SK-N-SH treated with all-trans-retinoic acid at 6 μM for 48 hours (cell line): ENCODE data around the gene SRRM3.

Experiments used
- ATAC-seq: fragments of 200-7000 bp; cut with Tn5 transposase; 3 replicates; pipeline ENCODE4 v1.9.1; 2020; ENCODE audit warnings: mild to moderate bottlenecking, moderate library complexity
- ARNTL ChIP-seq: fragments of 450-650 bp; formaldehyde crosslinking; IDR thresholded peaks from 2 replicates; pipeline ENCODE4 v1.5.0; 2020; ENCODE audit warnings: low read depth, mild to moderate bottlenecking, moderate library complexity, borderline replicate concordance
- CREB5 ChIP-seq: fragments of 250-450 bp; sonication (Bioruptor Pico); IDR thresholded peaks from 2 replicates; pipeline ENCODE4 v1.5.1; 2020; ENCODE audit warnings: low read depth, mild to moderate bottlenecking, moderate library complexity
- CSDC2 ChIP-seq: fragments of 250-450 bp; sonication (Bioruptor Pico); IDR thresholded peaks from 2 replicates; pipeline ENCODE4 v1.5.0; 2020; ENCODE audit warnings: mild to moderate bottlenecking, moderate library complexity
- CSRNP3 ChIP-seq: fragments of 250-450 bp; sonication (Bioruptor Pico); IDR thresholded peaks from 2 replicates; pipeline ENCODE4 v1.5.1; 2021; ENCODE audit warnings: mild to moderate bottlenecking, moderate library complexity
- ESRRG ChIP-seq: fragments of 250-450 bp; sonication (Bioruptor Pico); IDR thresholded peaks from 2 replicates; pipeline ENCODE4 v1.6.1; 2021; ENCODE audit warnings: mild to moderate bottlenecking
- GLIS3 ChIP-seq: fragments of 250-450 bp; sonication (Bioruptor Pico); IDR thresholded peaks from 2 replicates; pipeline ENCODE4 v1.5.0; 2020; ENCODE audit warnings: mild to moderate bottlenecking, moderate library complexity
- ISL1 ChIP-seq: fragments of 250-450 bp; sonication (Bioruptor Pico); IDR thresholded peaks from 2 replicates; pipeline ENCODE4 v2.1.2; 2022; ENCODE audit warnings: mild to moderate bottlenecking, moderate library complexity
- OSR1 ChIP-seq: fragments of 250-450 bp; sonication (Bioruptor Pico); IDR thresholded peaks from 2 replicates; pipeline ENCODE4 v1.8.0; 2022; ENCODE audit warnings: moderate library complexity, mild to moderate bottlenecking, inconsistent platforms
- PPARA ChIP-seq: fragments of 250-450 bp; sonication (Bioruptor Pico); IDR thresholded peaks from 2 replicates; pipeline ENCODE4 v1.5.0; 2020; ENCODE audit warnings: mild to moderate bottlenecking, borderline replicate concordance
- RARB ChIP-seq: fragments of 250-450 bp; sonication (Bioruptor Pico); IDR thresholded peaks from 2 replicates; pipeline ENCODE4 v1.8.0; 2021; ENCODE audit warnings: mild to moderate bottlenecking, moderate library complexity
- SNAI2 ChIP-seq: fragments of 250-450 bp; sonication (Bioruptor Pico); IDR thresholded peaks from 2 replicates; pipeline ENCODE4 v1.5.0; 2020; ENCODE audit warnings: mild to moderate bottlenecking, moderate library complexity
- TCF4 ChIP-seq: fragments of 250-450 bp; sonication (Bioruptor Pico); IDR thresholded peaks from 2 replicates; pipeline ENCODE4 v1.8.0; 2021; ENCODE audit warnings: mild to moderate bottlenecking, moderate library complexity, borderline replicate concordance
- TOX ChIP-seq: fragments of 250-450 bp; sonication (Bioruptor Pico); IDR thresholded peaks from 2 replicates; pipeline ENCODE4 v1.8.0; 2021; ENCODE audit warnings: mild to moderate bottlenecking, moderate library complexity, borderline replicate concordance
- ZC3H10 ChIP-seq: fragments of 250-450 bp; sonication (Bioruptor Pico); IDR thresholded peaks from 2 replicates; pipeline ENCODE4 v1.5.1; 2021; ENCODE audit warnings: mild to moderate bottlenecking, moderate library complexity
- ZFP3 ChIP-seq: fragments of 250-450 bp; sonication (Bioruptor Pico); IDR thresholded peaks from 2 replicates; pipeline ENCODE4 v1.5.0; 2020; ENCODE audit warnings: mild to moderate bottlenecking, moderate library complexity
- ZFP30 ChIP-seq: fragments of 450-650 bp; formaldehyde crosslinking; IDR thresholded peaks from 2 replicates; pipeline ENCODE4 v1.5.0; 2022; ENCODE audit warnings: mild to moderate bottlenecking, moderate library complexity
- ZNF565 ChIP-seq: fragments of 450-650 bp; formaldehyde crosslinking; conservative IDR thresholded peaks from 2 replicates; pipeline ENCODE4 v1.5.0; 2020; ENCODE audit warnings: low read depth, mild to moderate bottlenecking, moderate library complexity
- ZNF70 ChIP-seq: fragments of 450-650 bp; formaldehyde crosslinking; IDR thresholded peaks from 2 replicates; pipeline ENCODE4 v1.5.0; 2020; ENCODE audit warnings: mild to moderate bottlenecking, moderate library complexity
- ZNF8 ChIP-seq: fragments of 450-650 bp; formaldehyde crosslinking; IDR thresholded peaks from 2 replicates; pipeline ENCODE4 v1.5.0; 2020; ENCODE audit warnings: mild to moderate bottlenecking, moderate library complexity
- TF ChIP-seq, protein P1 (sequence below): fragments of 250-450 bp; sonication (Bioruptor Pico); IDR thresholded peaks from 2 replicates; pipeline ENCODE4 v1.5.0; 2020; ENCODE audit warnings: mild to moderate bottlenecking, moderate library complexity
- TF ChIP-seq, protein P2 (sequence below): fragments of 250-450 bp; sonication (Bioruptor Pico); IDR thresholded peaks from 2 replicates; pipeline ENCODE4 v1.8.0; 2021; ENCODE audit warnings: low read depth, mild to moderate bottlenecking, moderate library complexity, borderline replicate concordance

The SRRM3 gene

GRCh38 chr7:76252021-76252420, 50.3 kb downstream of the SRRM3 start:
- no peak for TF ChIP-seq OSR1 (CRISPR knock-in tag)
- TF ChIP-seq TCF4 (CRISPR knock-in tag), result no peak
- no peak for TF ChIP-seq ZNF70 (CRISPR knock-in tag)
- TF ChIP-seq SNAI2 (CRISPR knock-in tag), result no peak
- TF ChIP-seq, protein P1, sequence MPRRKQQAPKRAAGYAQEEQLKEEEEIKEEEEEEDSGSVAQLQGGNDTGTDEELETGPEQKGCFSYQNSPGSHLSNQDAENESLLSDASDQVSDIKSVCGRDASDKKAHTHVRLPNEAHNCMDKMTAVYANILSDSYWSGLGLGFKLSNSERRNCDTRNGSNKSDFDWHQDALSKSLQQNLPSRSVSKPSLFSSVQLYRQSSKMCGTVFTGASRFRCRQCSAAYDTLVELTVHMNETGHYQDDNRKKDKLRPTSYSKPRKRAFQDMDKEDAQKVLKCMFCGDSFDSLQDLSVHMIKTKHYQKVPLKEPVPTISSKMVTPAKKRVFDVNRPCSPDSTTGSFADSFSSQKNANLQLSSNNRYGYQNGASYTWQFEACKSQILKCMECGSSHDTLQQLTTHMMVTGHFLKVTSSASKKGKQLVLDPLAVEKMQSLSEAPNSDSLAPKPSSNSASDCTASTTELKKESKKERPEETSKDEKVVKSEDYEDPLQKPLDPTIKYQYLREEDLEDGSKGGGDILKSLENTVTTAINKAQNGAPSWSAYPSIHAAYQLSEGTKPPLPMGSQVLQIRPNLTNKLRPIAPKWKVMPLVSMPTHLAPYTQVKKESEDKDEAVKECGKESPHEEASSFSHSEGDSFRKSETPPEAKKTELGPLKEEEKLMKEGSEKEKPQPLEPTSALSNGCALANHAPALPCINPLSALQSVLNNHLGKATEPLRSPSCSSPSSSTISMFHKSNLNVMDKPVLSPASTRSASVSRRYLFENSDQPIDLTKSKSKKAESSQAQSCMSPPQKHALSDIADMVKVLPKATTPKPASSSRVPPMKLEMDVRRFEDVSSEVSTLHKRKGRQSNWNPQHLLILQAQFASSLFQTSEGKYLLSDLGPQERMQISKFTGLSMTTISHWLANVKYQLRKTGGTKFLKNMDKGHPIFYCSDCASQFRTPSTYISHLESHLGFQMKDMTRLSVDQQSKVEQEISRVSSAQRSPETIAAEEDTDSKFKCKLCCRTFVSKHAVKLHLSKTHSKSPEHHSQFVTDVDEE (CRISPR knock-in tag), result no peak
- no peak for TF ChIP-seq RARB
- no peak for TF ChIP-seq ARNTL (CRISPR knock-in tag)
- TF ChIP-seq, protein P2, sequence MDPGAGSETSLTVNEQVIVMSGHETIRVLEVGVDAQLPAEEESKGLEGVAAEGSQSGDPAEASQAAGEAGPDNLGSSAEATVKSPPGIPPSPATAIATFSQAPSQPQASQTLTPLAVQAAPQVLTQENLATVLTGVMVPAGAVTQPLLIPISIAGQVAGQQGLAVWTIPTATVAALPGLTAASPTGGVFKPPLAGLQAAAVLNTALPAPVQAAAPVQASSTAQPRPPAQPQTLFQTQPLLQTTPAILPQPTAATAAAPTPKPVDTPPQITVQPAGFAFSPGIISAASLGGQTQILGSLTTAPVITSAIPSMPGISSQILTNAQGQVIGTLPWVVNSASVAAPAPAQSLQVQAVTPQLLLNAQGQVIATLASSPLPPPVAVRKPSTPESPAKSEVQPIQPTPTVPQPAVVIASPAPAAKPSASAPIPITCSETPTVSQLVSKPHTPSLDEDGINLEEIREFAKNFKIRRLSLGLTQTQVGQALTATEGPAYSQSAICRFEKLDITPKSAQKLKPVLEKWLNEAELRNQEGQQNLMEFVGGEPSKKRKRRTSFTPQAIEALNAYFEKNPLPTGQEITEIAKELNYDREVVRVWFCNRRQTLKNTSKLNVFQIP, result no peak
- no peak for TF ChIP-seq ZNF565 (CRISPR knock-in tag)
- TF ChIP-seq ZFP30, result no peak
- TF ChIP-seq ZC3H10 (CRISPR knock-in tag), result no peak
- TF ChIP-seq CREB5, result no peak
- TF ChIP-seq GLIS3 (CRISPR knock-in tag), result no peak
- TF ChIP-seq ESRRG (CRISPR knock-in tag), result no peak
- no peak for TF ChIP-seq ZNF8 (CRISPR knock-in tag)
- no peak for TF ChIP-seq PPARA (CRISPR knock-in tag)
- TF ChIP-seq, all 23 proteins: peak for 0
- no peak for ATAC-seq

DNA sequence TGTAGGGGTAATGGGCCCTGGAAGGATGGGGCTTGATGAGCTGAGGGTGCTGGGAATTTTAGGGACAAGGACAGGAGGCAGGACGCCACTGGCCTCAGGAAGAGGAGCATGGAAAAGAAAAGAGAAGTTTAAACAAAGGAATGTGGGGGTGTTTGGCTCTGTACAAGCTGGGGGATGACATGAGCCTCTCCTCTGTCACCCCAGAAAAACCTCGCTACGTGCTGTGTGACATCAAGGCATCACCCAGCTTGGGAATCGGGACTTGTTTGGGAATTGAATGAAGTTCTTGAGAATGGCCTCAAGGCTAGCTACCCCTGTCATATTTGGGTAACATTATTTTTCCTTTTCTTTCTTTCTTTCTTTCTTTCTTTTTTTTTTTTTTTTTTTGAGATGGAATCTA, 53.1 kb downstream of the SRRM3 start:
- TF ChIP-seq TOX (CRISPR knock-in tag) (no peak), GLIS3 (CRISPR knock-in tag) (no peak), ZNF70 (CRISPR knock-in tag) (no peak), ZC3H10 (CRISPR knock-in tag) (no peak), ZFP30 (no peak)
- no peak for ATAC-seq

DNA sequence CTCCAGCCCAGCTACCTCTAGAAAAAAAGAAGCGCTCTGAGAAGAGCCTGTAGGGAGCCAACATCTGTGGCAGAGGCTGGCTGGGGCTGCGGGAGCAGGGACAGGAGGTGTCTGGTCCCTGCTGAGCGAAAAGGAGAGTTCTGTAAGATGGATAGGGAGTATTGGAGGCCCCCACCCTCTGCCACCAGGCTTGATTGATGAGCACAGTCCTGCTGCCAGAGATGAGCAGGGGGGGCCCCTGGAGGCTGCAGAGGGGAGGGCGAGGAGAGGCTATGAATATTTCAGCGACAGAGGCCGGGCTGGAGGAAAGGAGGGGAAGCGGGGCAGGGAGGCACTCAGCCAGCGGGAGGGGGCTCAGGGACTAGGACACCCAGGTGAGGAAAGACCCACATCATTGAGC, 56.3 kb downstream of the SRRM3 start:
- ATAC-seq, result no peak

More for the DNA sequence above, 56.3 kb downstream of the SRRM3 start:
- no peak for TF ChIP-seq GLIS3 (CRISPR knock-in tag)
- TF ChIP-seq ZNF8 (CRISPR knock-in tag), result no peak
- no peak for TF ChIP-seq ZFP3
- TF ChIP-seq CREB5, result no peak
- TF ChIP-seq, protein P1 (CRISPR knock-in tag), result no peak
- no peak for TF ChIP-seq RARB
- TF ChIP-seq, protein P2, result no peak
- TF ChIP-seq ISL1, result no peak
- no peak for TF ChIP-seq ZNF565 (CRISPR knock-in tag)
- no peak for TF ChIP-seq ZNF70 (CRISPR knock-in tag)
- TF ChIP-seq ZC3H10 (CRISPR knock-in tag), result no peak
- TF ChIP-seq CSDC2 (CRISPR knock-in tag), result no peak
- no peak for TF ChIP-seq ESRRG (CRISPR knock-in tag)
- no peak for TF ChIP-seq OSR1 (CRISPR knock-in tag)
- no peak for TF ChIP-seq CSRNP3 (CRISPR knock-in tag)
- no peak for TF ChIP-seq PPARA (CRISPR knock-in tag)
- no peak for TF ChIP-seq TOX (CRISPR knock-in tag)
